ENCODE measurements around the gene FLT3LG. TPM values are rescaled to one million over a fixed set of nuclear protein-coding genes. Genes with fewer than 3 reads are reported as not detected.

The FLT3LG gene
- total and polyA plus RNA-seq, 9 of the 15 experiments (the other 6 are each of a cell fraction or from before 2014, with no cell fraction given) = 0.31 to 6.4 (median 1.1) TPM

GRCh38 chr19:49497047-49497788 lies 23.2 kb downstream of the FLT3LG start (continued):
- TF ChIP-seq PRDM10 (IDR thresholded peaks at IDR 0.05; ENCODE audit: partially characterized antibody) (no peak), SAP30 (IDR thresholded peaks at IDR 0.05; ENCODE audit: borderline replicate concordance, insufficient read depth, low read depth, low read length, poor library complexity, severe bottlenecking) (peak; percentile 82), SREBF2 (CRISPR knock-in tag; IDR thresholded peaks at IDR 0.05) (0 out of 2 replicates have a peak, but pooled peaks have one; percentile 68), ATF1 (CRISPR knock-in tag; IDR thresholded peaks at IDR 0.05) (no peak), ATF1 (tag; IDR thresholded peaks at IDR 0.05) (peak; percentile 36; the same call in 1 of the 2 replicates), BHLHE40 (IDR thresholded peaks at IDR 0.05; ENCODE audit: low read length) (peak; percentile 92), E2F1 (CRISPR knock-in tag; IDR thresholded peaks at IDR 0.05) (peak; percentile 37; the same call in 1 of the 2 replicates), BRD9 (IDR thresholded peaks at IDR 0.05; ENCODE audit: low read depth, partially characterized antibody) (no peak), ZNF518B (CRISPR knock-in tag; IDR thresholded peaks at IDR 0.05) (no peak), ARID1B (IDR thresholded peaks at IDR 0.05) (0 out of 2 replicates have a peak, but pooled peaks have one; percentile 9), HCFC1 (IDR thresholded peaks at IDR 0.05; ENCODE audit: low read depth, low read length) (peak; percentile 90), ZMIZ1 (IDR thresholded peaks at IDR 0.05; ENCODE audit: low read depth in 2 of 2, low read length in 2 of 2) (no peak)
